B cell (primary cell): Measurements from ENCODE around the gene TM9SF4. TPM values are rescaled to one million over a fixed set of nuclear protein-coding genes. Genes with fewer than 3 reads are reported as not detected.

Experiments used
- ATAC-seq: fragments of 200-7000 bp; cut with Tn5 transposase; one replicate; pipeline ENCODE4 v1.10.0; 2021; ENCODE audit warnings: low read depth, mild to moderate bottlenecking, moderate number of reproducible peaks, moderate library complexity
- CTCF ChIA-PET: fragments of 350-600 bp; sonication (Branson Sonifier 250); formaldehyde crosslinking; loops from one replicate; lab custom pipeline; 2021; ENCODE audit warnings: antibody characterized with exemption, inconsistent platforms; lab: Charles Lee
- POLR2A ChIA-PET: fragments of 350-600 bp; sonication (Branson Sonifier 250); formaldehyde crosslinking; loops from one replicate; lab custom pipeline; 2021; ENCODE audit warnings: antibody characterized with exemption; lab: Charles Lee
- DNase-seq: peaks from one replicate; pipeline ENCODE4 v3.0.0; 2013
- H2AFZ ChIP-seq: 2 replicates; pipeline ENCODE4 v1.6.1; 2012; ENCODE audit warnings: mild to moderate bottlenecking, low read depth, low read length; ENCODE audit not compliant: insufficient read depth, poor library complexity, severe bottlenecking
- H3K27ac ChIP-seq, 2 donors: 1 replicate in 1 of 2; 2 replicates in 1 of 2; pipeline ENCODE4 v1.5.1; 2012 to 2013; ENCODE audit warnings: low read length in 2 of 2, mild to moderate bottlenecking in 2 of 2, moderate library complexity in 1 of 2
- H3K27me3 ChIP-seq, 4 experiments: fragments of 200-600 bp in 1 of 4; sonication (generic) in 1 of 4; replicated peaks in 1 of 4; 1 replicate in 2 of 4; 2 replicates in 2 of 4; pipeline versions ENCODE4 v1.6.1 to v1.7.0; 2013 to 2016; ENCODE audit warnings: low read length in 3 of 4, mild to moderate bottlenecking in 2 of 4, mixed read lengths in 1 of 4, moderate library complexity in 1 of 4; ENCODE audit not compliant: insufficient read depth in 4 of 4, control insufficient read depth in 3 of 4; ENCODE audit errors: control extremely low read depth in 1 of 4
- H3K36me3 ChIP-seq, 2 experiments: replicated peaks in 1 of 2; 1 replicate in 1 of 2; 2 replicates in 1 of 2; pipeline versions ENCODE4 v1.6.1 to v1.7.1; 2013; ENCODE audit warnings: low read length in 1 of 2; ENCODE audit not compliant: insufficient read depth in 2 of 2, control insufficient read depth in 1 of 2; ENCODE audit errors: control extremely low read depth in 1 of 2, extremely low read depth in 1 of 2
- H3K4me1 ChIP-seq, 2 donors: fragments of 200-600 bp in 1 of 2; sonication (generic) in 1 of 2; 1 replicate in 1 of 2; 2 replicates in 1 of 2; pipeline versions ENCODE4 v1.5.1 to v1.6.1; 2013 to 2017; ENCODE audit warnings: low read length in 2 of 2; ENCODE audit not compliant: control insufficient read depth in 2 of 2, insufficient read depth in 2 of 2
- H3K4me2 ChIP-seq: replicated peaks from 2 replicates; pipeline ENCODE3; 2012; ENCODE audit warnings: mild to moderate bottlenecking, low read depth, low read length; ENCODE audit not compliant: poor library complexity, severe bottlenecking
- H3K4me3 ChIP-seq, 5 experiments: fragments of 200-600 bp in 1 of 5; sonication (generic) in 1 of 5; 1 replicate in 3 of 5; 2 replicates in 2 of 5; pipeline versions ENCODE4 v1.5.1 to v1.7.0; 2011 to 2016; ENCODE audit warnings: low read length in 4 of 5, mild to moderate bottlenecking in 4 of 5, low read depth in 2 of 5, control low read depth in 1 of 5, moderate library complexity in 1 of 5; ENCODE audit not compliant: insufficient read depth in 1 of 5; ENCODE audit errors: control extremely low read depth in 1 of 5, extremely low read depth in 1 of 5
- H3K79me2 ChIP-seq: fragments of 200-600 bp; sonication (generic); one replicate; pipeline ENCODE4 v1.6.0; 2016; ENCODE audit warnings: low read length; ENCODE audit not compliant: control insufficient read depth, insufficient read depth
- H3K9ac ChIP-seq: fragments of 200-600 bp; sonication (generic); 2 replicates; pipeline ENCODE4 v1.6.1; 2017; ENCODE audit warnings: mild to moderate bottlenecking, low read length, moderate library complexity
- H3K9me3 ChIP-seq, 3 donors: one replicate each; pipeline versions ENCODE4 v1.6.1 to v1.7.1; 2013; ENCODE audit warnings: low read length in 2 of 3; ENCODE audit not compliant: control insufficient read depth in 2 of 3, insufficient read depth in 1 of 3; ENCODE audit errors: control extremely low read depth in 1 of 3
- H4K20me1 ChIP-seq: 2 replicates; pipeline ENCODE4 v1.6.0; 2012; ENCODE audit warnings: mild to moderate bottlenecking, low read length; ENCODE audit not compliant: insufficient read depth, control insufficient read depth, poor library complexity, severe bottlenecking
- H3K27ac Mint-ChIP-seq: one replicate; pipeline ENCODE4 v1.8.0; 2021; ENCODE audit warnings: mixed read lengths
- H3K27me3 Mint-ChIP-seq: one replicate; pipeline ENCODE4 v1.8.0; 2021; ENCODE audit warnings: mixed read lengths
- H3K4me1 Mint-ChIP-seq: one replicate; pipeline ENCODE4 v1.8.0; 2021; ENCODE audit warnings: mixed read lengths
- H3K4me3 Mint-ChIP-seq: one replicate; pipeline ENCODE4 v1.8.0; 2021; ENCODE audit warnings: mixed read lengths
- H3K9me3 Mint-ChIP-seq: one replicate; pipeline ENCODE4 v1.8.0; 2022; ENCODE audit warnings: mixed read lengths; ENCODE audit not compliant: insufficient read depth
- EZH2 ChIP-seq: IDR thresholded peaks from 2 replicates; pipeline ENCODE4 v1.6.1; 2012; ENCODE audit warnings: borderline replicate concordance, low read depth, mild to moderate bottlenecking, moderate library complexity, low read length; ENCODE audit not compliant: insufficient read depth, poor library complexity, severe bottlenecking
- WGBS: methylation state at CpG from one replicate; pipeline ENCODE4 v1.1.5; 2013; ENCODE audit warnings: missing lambda C conversion rate; ENCODE audit not compliant: insufficient coverage; 5-methylcytosine and 5-hydroxymethylcytosine counted together
- intact Hi-C: fragments of 100-400 bp; cut with micrococcal nuclease; formaldehyde crosslinking; loops from one replicate; pipeline ENCODE4 v1.10.0; 2022
- polyA plus RNA-seq: library from polyadenylated mRNA; depleted of rRNA; stranded (reverse); fragments of >200 nt; gene quantifications from 2 replicates; pipeline ENCODE4 v1.2.3, GENCODE V29; 2012
- total RNA-seq, 2 donors: library from RNA; stranded (reverse); fragments of 120-200 nt in 1 of 2; gene quantifications; 1 replicate in 1 of 2; 2 replicates in 1 of 2; pipeline versions ENCODE4 v1.2.3 to v1.2.4, GENCODE V29; 2013 to 2022
- TF ChIP-seq, protein P1 (sequence below): fragments of 200-600 bp; IDR thresholded peaks from one replicate; pipeline ENCODE4 v1.8.0; 2022; ENCODE audit warnings: antibody characterized with exemption, mild to moderate bottlenecking

Gene TM9SF4
- total and polyA plus RNA-seq, 2 donors (not counting 1 experiment from before 2014, with no cell fraction given), result 23.5 to 53.8 TPM

- no peak overlapping the region for H3K4me3 ChIP-seq
- H3K36me3 ChIP-seq, result peaks cover 0 to 2% of the 10 kb centered on the region in 2 experiments
- no peak for ATAC-seq
- intact Hi-C loops, result no loop called here
- DNase-seq, result no peak
- H3K27ac ChIP-seq, result no peak overlapping the region
- 70% methylated on average over 3 of the region's 5 CpGs for WGBS
- H3K9me3 ChIP-seq, result no peaks in the 10 kb centered on the region
- ChIA-PET CTCF (no interaction called here), POLR2A (no interaction called here)
- TF ChIP-seq, protein P1, sequence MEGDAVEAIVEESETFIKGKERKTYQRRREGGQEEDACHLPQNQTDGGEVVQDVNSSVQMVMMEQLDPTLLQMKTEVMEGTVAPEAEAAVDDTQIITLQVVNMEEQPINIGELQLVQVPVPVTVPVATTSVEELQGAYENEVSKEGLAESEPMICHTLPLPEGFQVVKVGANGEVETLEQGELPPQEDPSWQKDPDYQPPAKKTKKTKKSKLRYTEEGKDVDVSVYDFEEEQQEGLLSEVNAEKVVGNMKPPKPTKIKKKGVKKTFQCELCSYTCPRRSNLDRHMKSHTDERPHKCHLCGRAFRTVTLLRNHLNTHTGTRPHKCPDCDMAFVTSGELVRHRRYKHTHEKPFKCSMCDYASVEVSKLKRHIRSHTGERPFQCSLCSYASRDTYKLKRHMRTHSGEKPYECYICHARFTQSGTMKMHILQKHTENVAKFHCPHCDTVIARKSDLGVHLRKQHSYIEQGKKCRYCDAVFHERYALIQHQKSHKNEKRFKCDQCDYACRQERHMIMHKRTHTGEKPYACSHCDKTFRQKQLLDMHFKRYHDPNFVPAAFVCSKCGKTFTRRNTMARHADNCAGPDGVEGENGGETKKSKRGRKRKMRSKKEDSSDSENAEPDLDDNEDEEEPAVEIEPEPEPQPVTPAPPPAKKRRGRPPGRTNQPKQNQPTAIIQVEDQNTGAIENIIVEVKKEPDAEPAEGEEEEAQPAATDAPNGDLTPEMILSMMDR, result no peak
- peaks cover 85% of the 10 kb centered on the region for H3K79me2 ChIP-seq
- no peak overlapping the region for H3K4me2 ChIP-seq
- no peak overlapping the region for H3K9ac ChIP-seq
- peaks cover 49% of the 10 kb centered on the region for H4K20me1 ChIP-seq
- no peak overlapping the region for H3K4me3 Mint-ChIP-seq
- no peak overlapping the region for H3K27ac Mint-ChIP-seq
- H3K4me1 Mint-ChIP-seq, result peaks cover 57% of the 10 kb centered on the region
- no peak overlapping the region for H2AFZ ChIP-seq
- no peaks in the 10 kb centered on the region for H3K27me3 ChIP-seq
- no peaks in the 10 kb centered on the region for H3K9me3 Mint-ChIP-seq
- H3K4me1 ChIP-seq, result peaks cover 12 to 16% of the 10 kb centered on the region in 2 donors
- H3K27me3 Mint-ChIP-seq, result no peaks in the 10 kb centered on the region
Measured at GRCh38 chr20:32112841-32113240, 3.3 kb downstream of the TM9SF4 start.

GRCh38 chr20:32113591-32114260 lies 4.2 kb downstream of the TM9SF4 start:
- no peak for ATAC-seq
- H3K4me3 Mint-ChIP-seq, result no peak overlapping the region
- TF ChIP-seq EZH2, result no peak
- TF ChIP-seq, protein P1, result no peak
- H3K27me3 ChIP-seq, result no peaks in the 10 kb centered on the region
- H2AFZ ChIP-seq, result no peak overlapping the region
- 100% methylated on average over 1 of the region's 2 CpGs for WGBS
- peaks cover 53% of the 10 kb centered on the region for H4K20me1 ChIP-seq
- H3K4me3 ChIP-seq, result no peak overlapping the region
- peaks cover 59% of the 10 kb centered on the region for H3K4me1 Mint-ChIP-seq
- H3K9ac ChIP-seq, result no peak overlapping the region
- peaks cover 0 to 3% of the 10 kb centered on the region in 2 experiments for H3K36me3 ChIP-seq
- peaks cover 91% of the 10 kb centered on the region for H3K79me2 ChIP-seq
- DNase-seq, result no peak
- no peaks in the 10 kb centered on the region for H3K9me3 Mint-ChIP-seq
- H3K27me3 Mint-ChIP-seq, result no peaks in the 10 kb centered on the region
- H3K4me1 ChIP-seq, result peaks cover 12 to 16% of the 10 kb centered on the region in 2 donors
- no peaks in the 10 kb centered on the region for H3K9me3 ChIP-seq
- POLR2A ChIA-PET, result no interaction called here
- no peak overlapping the region for H3K27ac Mint-ChIP-seq
- H3K27ac ChIP-seq, result no peak overlapping the region
- CTCF ChIA-PET, result no interaction called here
- intact Hi-C loops, result no loop called here
- no peak overlapping the region for H3K4me2 ChIP-seq
